Right lobe of liver (tissue), 6 donors: ENCODE measurements around the gene RNF113A. TPM values are rescaled to one million over a fixed set of nuclear protein-coding genes. Genes with fewer than 3 reads are reported as not detected.
A peak's percentile ranks its signal among the peaks of the same experiment; 100 is the strongest.

ENCODE experiments used
- ATAC-seq, 4 donors: fragments of 200-7000 bp; cut with Tn5 transposase; one replicate each; pipeline ENCODE4 v1.9.1; 2020; ENCODE audit warnings: mild to moderate bottlenecking in 4 of 4, moderate library complexity in 4 of 4
- DNase-seq, 3 donors: peaks; one replicate each; pipeline ENCODE4 v3.0.0-alpha.2; 2020
- H3K27ac ChIP-seq, 3 donors: fragments of 200-600 bp; one replicate each; pipeline ENCODE4 v1.8.0; 2022
- H3K27me3 ChIP-seq, 2 donors: fragments of 200-600 bp; one replicate each; pipeline ENCODE4 v1.8.0; 2022
- H3K36me3 ChIP-seq, 4 donors: fragments of 200-600 bp; sonication (generic) in 1 of 4; one replicate each; pipeline versions ENCODE4 v1.5.1 to v1.8.0; 2017 to 2022; ENCODE audit warnings: control low read depth in 1 of 4
- H3K4me1 ChIP-seq, 4 donors: fragments of 200-600 bp; sonication (generic) in 1 of 4; one replicate each; pipeline versions ENCODE4 v1.5.1 to v1.8.0; 2017 to 2022; ENCODE audit warnings: control low read depth in 1 of 4
- H3K4me3 ChIP-seq, 3 donors: fragments of 200-600 bp; one replicate each; pipeline ENCODE4 v1.8.0; 2022
- H3K9me3 ChIP-seq, 4 donors: fragments of 200-600 bp; sonication (generic) in 1 of 4; one replicate each; pipeline versions ENCODE4 v1.5.1 to v1.8.0; 2017 to 2022; ENCODE audit warnings: control low read depth in 1 of 4
- POLR2A ChIP-seq: fragments of 450-650 bp; IDR thresholded peaks from one replicate; pipeline ENCODE4 v1.6.1; 2017; ENCODE audit warnings: antibody characterized with exemption, mild to moderate bottlenecking
- WGBS: methylation state at CpG from one replicate; pipeline ENCODE4 v1.1.6; 2018; ENCODE audit warnings: low coverage, low lambda C conversion rate; ENCODE audit not compliant: insufficient coverage; ENCODE audit errors: missing lambda C conversion rate; 5-methylcytosine and 5-hydroxymethylcytosine counted together
- intact Hi-C, 2 donors: fragments of 100-400 bp; cut with DNase I; formaldehyde crosslinking; loops; one replicate each; pipeline versions ENCODE4 v1.11.2 to v1.14.1; 2022
- long read RNA-seq: library from polyadenylated mRNA; unstranded; transcript quantifications from one replicate; pipeline ENCODE4 v2.0.0, GENCODE V29; 2019
- total RNA-seq, 6 experiments: library from RNA; depleted of rRNA in 2 of 6; stranded (reverse); fragments of >200 nt in 2 of 6; fragmentation: NEBNext Ultra II Directional in 3 of 6; extraction: Animal tissue kit (Norgen Biotek cat#: 25700) in 3 of 6; gene quantifications; one replicate each; pipeline versions ENCODE4 v1.1.0 to v1.2.4, GENCODE V29; 2016 to 2023
- TF ChIP-seq, protein P1 (sequence below), 4 donors: fragments of 200-600 bp in 3 of 4; fragments of 450-650 bp in 1 of 4; IDR thresholded peaks; one replicate each; pipeline versions ENCODE4 v1.5.1 to v1.8.0; 2016 to 2022; ENCODE audit warnings: antibody characterized with exemption in 4 of 4, mild to moderate bottlenecking in 2 of 4
- donor health status: DM: no; HTN: yes; CAD: no.
- donor health status: DM: no; HTN: no; CAD: no.
- donor health status: DM: no; HTN: no; CAD: no.
- donor health status: DM: no; HTN: yes; CAD: no.
- donor health status: DM: no; HTN: yes; CAD: no.

Gene RNF113A
- total RNA-seq: 10 to 100 TPM in 2 of 6 experiments, 1 to 10 TPM in 4; 6.1 to 12.6 (median 7.5) TPM
- long read RNA-seq, partial matches to known transcripts: 0 of 3 reads
- long read RNA-seq, other reads (novel, unspliced or antisense): 0 of 3 reads

DNA sequence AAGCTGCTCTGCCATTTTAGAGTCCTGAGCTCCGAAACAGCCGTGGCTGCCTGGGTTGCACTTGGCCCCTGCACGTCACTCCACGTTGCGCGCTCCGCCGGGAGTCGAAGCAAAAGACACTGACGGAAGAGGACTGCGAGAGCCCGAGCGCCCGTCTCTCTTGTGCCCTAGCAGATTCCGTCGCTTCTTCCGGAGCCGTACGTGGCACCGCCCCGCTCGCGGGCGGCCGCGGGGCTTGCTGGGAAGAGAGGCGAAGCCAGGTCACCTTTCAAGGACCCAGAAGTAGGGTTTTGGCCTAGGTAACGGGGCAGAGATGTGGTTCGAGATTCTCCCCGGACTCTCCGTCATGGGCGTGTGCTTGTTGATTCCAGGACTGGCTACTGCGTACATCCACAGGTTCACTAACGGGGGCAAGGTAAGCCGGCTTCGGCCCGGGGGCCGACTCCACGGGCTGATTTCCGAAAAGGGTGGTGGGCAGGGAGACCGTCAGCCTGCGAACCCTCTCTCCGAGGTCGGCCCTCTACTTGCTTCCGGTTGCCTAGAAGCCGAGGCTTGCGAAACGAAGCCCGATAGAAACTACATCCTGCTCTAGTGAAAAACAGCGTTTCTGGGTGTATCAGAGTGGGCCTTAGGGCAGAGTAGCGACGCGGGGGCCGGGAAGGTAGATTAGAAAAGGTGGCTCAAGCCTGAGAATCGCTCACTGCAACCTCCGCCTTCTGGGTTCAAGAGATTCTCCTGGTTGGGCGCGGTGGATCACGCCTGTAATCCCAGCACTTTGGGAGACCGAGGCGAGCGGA, at the start of gene RNF113A, which contains the start of gene NDUFA1:
Gene RNF113A, minus strand, starts transcription at position 135 of the 797 bp plus-strand sequence. Its CDS starts 120 bp downstream, at position 15.
Gene NDUFA1, plus strand, starts transcription at position 234 of the 797 bp plus-strand sequence. Its CDS starts 80 bp downstream, at position 314.
- TF ChIP-seq, protein P1, sequence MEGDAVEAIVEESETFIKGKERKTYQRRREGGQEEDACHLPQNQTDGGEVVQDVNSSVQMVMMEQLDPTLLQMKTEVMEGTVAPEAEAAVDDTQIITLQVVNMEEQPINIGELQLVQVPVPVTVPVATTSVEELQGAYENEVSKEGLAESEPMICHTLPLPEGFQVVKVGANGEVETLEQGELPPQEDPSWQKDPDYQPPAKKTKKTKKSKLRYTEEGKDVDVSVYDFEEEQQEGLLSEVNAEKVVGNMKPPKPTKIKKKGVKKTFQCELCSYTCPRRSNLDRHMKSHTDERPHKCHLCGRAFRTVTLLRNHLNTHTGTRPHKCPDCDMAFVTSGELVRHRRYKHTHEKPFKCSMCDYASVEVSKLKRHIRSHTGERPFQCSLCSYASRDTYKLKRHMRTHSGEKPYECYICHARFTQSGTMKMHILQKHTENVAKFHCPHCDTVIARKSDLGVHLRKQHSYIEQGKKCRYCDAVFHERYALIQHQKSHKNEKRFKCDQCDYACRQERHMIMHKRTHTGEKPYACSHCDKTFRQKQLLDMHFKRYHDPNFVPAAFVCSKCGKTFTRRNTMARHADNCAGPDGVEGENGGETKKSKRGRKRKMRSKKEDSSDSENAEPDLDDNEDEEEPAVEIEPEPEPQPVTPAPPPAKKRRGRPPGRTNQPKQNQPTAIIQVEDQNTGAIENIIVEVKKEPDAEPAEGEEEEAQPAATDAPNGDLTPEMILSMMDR (IDR thresholded peaks at IDR 0.05): no peak
- peak; percentile 84 for TF ChIP-seq POLR2A
- Histone ChIP-seq H3K36me3 (no peaks in the 10 kb centered on the region), H3K4me3 (peak within 1 kb of the TSS; percentile 56 to 72 (median 65)), H3K4me1 (peaks cover 0 to 8% (median 0%) of the 10 kb centered on the region in 4 donors), H3K9me3 (no peaks in the 10 kb centered on the region), H3K27ac (peak within 1 kb of the TSS; percentile 85 to 93 (median 90)), H3K27me3 (no peaks in the 10 kb centered on the region)
- intact Hi-C loops: no loop called here
- DNase-seq (peak; percentile 85 to 90 (median 89)), ATAC-seq (peak; percentile 95 to 97 (median 96))
- 32% methylated on average over 33 of the region's 62 CpGs for WGBS

DNA sequence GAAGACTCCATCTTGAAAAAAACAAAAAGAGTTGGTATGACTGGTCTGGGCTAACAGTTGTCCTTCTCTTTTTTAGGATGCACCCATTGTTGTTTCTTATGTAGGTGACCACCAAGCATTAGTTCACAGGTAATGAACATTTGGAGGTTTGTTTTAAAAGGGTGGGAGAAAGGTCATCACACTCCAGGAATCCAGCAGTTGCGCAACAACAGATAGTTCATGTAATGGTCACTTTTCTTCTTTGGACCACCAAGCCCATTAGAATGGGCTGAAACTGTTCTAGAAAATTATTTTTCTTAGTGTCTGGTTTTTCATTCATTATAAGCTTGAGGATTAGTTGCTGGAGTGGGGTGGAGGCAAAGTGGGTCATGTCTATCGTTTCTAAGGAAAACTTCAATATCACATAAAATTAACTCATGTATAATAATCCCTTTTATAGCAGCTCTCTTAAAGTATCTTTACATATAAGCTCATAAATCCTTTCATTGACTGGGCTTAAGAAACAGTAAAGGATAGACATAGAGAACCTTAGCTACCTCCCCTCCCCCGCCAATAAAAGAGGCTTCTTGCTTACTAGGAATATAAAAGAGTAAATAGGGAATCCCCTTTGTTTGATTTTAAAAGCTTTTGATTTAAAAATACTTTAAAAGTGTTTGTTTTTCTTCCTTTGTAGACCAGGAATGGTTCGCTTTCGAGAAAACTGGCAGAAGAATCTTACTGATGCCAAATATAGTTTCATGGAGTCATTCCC, 48.5 kb upstream of the RNF113A start:
- H3K36me3 ChIP-seq: no peaks in the 10 kb centered on the region
- no peak for DNase-seq
- intact Hi-C loops: no loop called here
- TF ChIP-seq POLR2A: no peak
- TF ChIP-seq, protein P1 (IDR thresholded peaks at IDR 0.05): no peak
- no peaks in the 10 kb centered on the region for H3K4me1 ChIP-seq
- H3K9me3 ChIP-seq: no peaks in the 10 kb centered on the region
- no peak overlapping the region for H3K27ac ChIP-seq
- ATAC-seq: no peak
- no peak overlapping the region for H3K4me3 ChIP-seq
- 69% methylated on average over 5 of the region's 5 CpGs for WGBS
- H3K27me3 ChIP-seq: no peaks in the 10 kb centered on the region

DNA sequence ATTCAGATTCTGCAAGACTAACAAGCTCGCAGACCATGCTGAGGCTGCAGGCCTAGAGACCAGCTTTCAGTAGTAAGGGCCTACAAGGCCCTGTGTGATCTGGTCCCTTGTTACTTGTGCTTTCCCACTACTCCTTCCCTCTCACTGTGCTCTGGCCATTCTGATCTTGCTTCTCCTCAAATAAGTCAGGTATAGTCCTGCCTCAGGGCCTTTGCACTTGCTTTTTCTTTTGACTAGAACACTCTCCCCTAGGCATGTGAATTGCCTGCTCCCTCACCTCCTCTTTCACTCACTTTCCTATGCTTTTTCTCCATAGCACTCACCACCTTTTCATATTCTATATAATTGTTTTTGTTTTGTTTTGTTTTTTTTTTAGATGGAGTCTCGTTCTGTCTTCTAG, 46.3 kb upstream of the RNF113A start:
- 71% methylated on average over 2 of the region's 2 CpGs for WGBS
- DNase-seq (no peak), ATAC-seq (no peak)
- TF ChIP-seq POLR2A: no peak
- TF ChIP-seq, protein P1 (IDR thresholded peaks at IDR 0.05): no peak
- Histone ChIP-seq H3K27ac (no peak overlapping the region), H3K9me3 (no peaks in the 10 kb centered on the region), H3K36me3 (no peaks in the 10 kb centered on the region), H3K4me3 (no peak overlapping the region), H3K4me1 (no peaks in the 10 kb centered on the region), H3K27me3 (no peaks in the 10 kb centered on the region)
- intact Hi-C loops: no loop called here

DNA sequence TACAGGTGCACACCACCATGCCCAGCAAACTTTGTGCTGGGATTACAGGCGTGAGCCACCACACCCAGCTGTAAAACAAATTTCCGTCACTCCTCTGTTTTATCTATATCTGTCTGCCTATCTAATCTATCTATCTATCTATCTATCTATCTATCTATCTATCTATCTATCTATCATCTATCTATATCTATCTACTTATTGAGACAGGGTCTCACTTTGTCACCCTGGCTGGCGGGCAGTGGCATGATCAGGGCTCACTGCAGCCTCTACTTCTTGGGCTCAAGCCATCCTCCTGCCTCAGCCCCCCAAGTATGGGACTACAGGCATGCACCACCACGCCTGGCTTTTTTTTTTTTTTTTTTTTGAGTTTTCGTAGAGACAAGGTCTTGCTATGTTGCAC, 44.8 kb upstream of the RNF113A start:
- no peak for ATAC-seq
- H3K4me3 ChIP-seq: no peak overlapping the region
- 73% methylated on average over 5 of the region's 5 CpGs for WGBS
- no peaks in the 10 kb centered on the region for H3K27me3 ChIP-seq
- TF ChIP-seq POLR2A: no peak
- TF ChIP-seq, protein P1 (IDR thresholded peaks at IDR 0.05): no peak
- intact Hi-C loops: no loop called here
- no peak for DNase-seq
- no peak overlapping the region for H3K27ac ChIP-seq
- H3K9me3 ChIP-seq: no peaks in the 10 kb centered on the region
- H3K4me1 ChIP-seq: no peaks in the 10 kb centered on the region
- H3K36me3 ChIP-seq: no peaks in the 10 kb centered on the region
